Pericardium fibroblast (primary cell): Measurements from ENCODE around the gene IBSP. TPM values are rescaled to one million over a fixed set of nuclear protein-coding genes. Genes with fewer than 3 reads are reported as not detected.

Experiments
- total RNA-seq: library from RNA; depleted of rRNA; stranded (reverse); fragments of >200 nt; gene quantifications from 2 replicates; pipeline ENCODE4 v1.2.3, GENCODE V29; 2015

IBSP gene
- not detected in 2 replicates for total RNA-seq

GRCh38 chr4:87799301-87800113, at the start of gene IBSP:
IBSP (plus strand) TSS chr4:87799554; CDS start chr4:87802362, 2,808 bp downstream.

GRCh38 chr4:87832669-87833068, 33.3 kb downstream of the IBSP start, which contains the start of gene MEPE:
MEPE (plus strand) TSS chr4:87832969; CDS start chr4:87834715, 1,746 bp downstream.

Other genes starting within 250 kb of the IBSP start
- not detected in 2 replicates for gene DSPP, start 191.0 kb upstream of the IBSP start, total RNA-seq
- gene DMP1, start 149.3 kb upstream of the IBSP start, total RNA-seq, result not detected in 2 replicates
- not detected in 2 replicates for gene MEPE, start 33.4 kb downstream of the IBSP start, total RNA-seq
- gene SPP1, start 176.2 kb downstream of the IBSP start, total RNA-seq, result 7.8 TPM in 1 of 2 replicates, not detected in the other
- 41.8 and 44.3 TPM in 2 replicates for gene PKD2, start 208.1 kb downstream of the IBSP start, total RNA-seq